ENCODE measurements around the gene PRUNE2. TPM values are rescaled to one million over a fixed set of nuclear protein-coding genes. Genes with fewer than 3 reads are reported as not detected.
A peak's percentile ranks its signal among the peaks of the same experiment; 100 is the strongest.

Gene PRUNE2
- total and polyA plus RNA-seq, 4 donors: 1.3 to 4.5 (median 1.6) TPM

GRCh38 chr9:76571743-76572146 is 334.2 kb downstream of the PRUNE2 start:
- no peaks in the 10 kb centered on the region for H3K27me3 ChIP-seq (ENCODE audit: control insufficient read depth in 4 of 4, insufficient read depth in 4 of 4, low read length in 3 of 4)
- no peaks in the 10 kb centered on the region for H3K4me1 ChIP-seq (ENCODE audit: control insufficient read depth in 4 of 4, insufficient read depth in 4 of 4, low read length in 3 of 4)
- H3K9me3 ChIP-seq (ENCODE audit: control insufficient read depth in 4 of 4, low read length in 3 of 4): peaks cover 0 to 9% (median 5%) of the 10 kb centered on the region in 4 donors
- H3K27ac ChIP-seq (ENCODE audit: low read depth in 1 of 2, low read length in 2 of 2): no peak overlapping the region
- WGBS: 40% methylated on average over 37 of the region's 37 CpGs
- peak overlapping the region in 1 of 3 donors; percentile 29 for H3K4me3 ChIP-seq (ENCODE audit: low read depth in 1 of 3, low read length in 3 of 3)
- H3K9ac ChIP-seq (ENCODE audit: low read depth in 1 of 2, low read length in 2 of 2): no peak overlapping the region
- TF ChIP-seq JUND (IDR thresholded peaks at IDR 0.05) (no peak), FOXA1 (IDR thresholded peaks at IDR 0.05) (no peak), ATF3 (IDR thresholded peaks at IDR 0.05) (no peak)
- H3K36me3 ChIP-seq (ENCODE audit: control insufficient read depth in 4 of 4, insufficient read depth in 3 of 4, low read depth in 1 of 4, low read length in 3 of 4): no peaks in the 10 kb centered on the region
- no peak for DNase-seq (ENCODE audit: low spot score)

GRCh38 chr9:76571288-76571687 is 334.6 kb downstream of the PRUNE2 start:
- H3K4me3 ChIP-seq (ENCODE audit: low read depth in 1 of 3, low read length in 3 of 3): peak overlapping the region in 1 of 3 donors; percentile 29
- H3K36me3 ChIP-seq (ENCODE audit: control insufficient read depth in 4 of 4, insufficient read depth in 3 of 4, low read depth in 1 of 4, low read length in 3 of 4): no peaks in the 10 kb centered on the region
- H3K9me3 ChIP-seq (ENCODE audit: control insufficient read depth in 4 of 4, low read length in 3 of 4): peaks cover 0 to 9% (median 5%) of the 10 kb centered on the region in 4 donors
- WGBS: 51% methylated on average over 3 of the region's 3 CpGs
- DNase-seq (ENCODE audit: low spot score): no peak
- H3K9ac ChIP-seq (ENCODE audit: low read depth in 1 of 2, low read length in 2 of 2): no peak overlapping the region
- H3K27me3 ChIP-seq (ENCODE audit: control insufficient read depth in 4 of 4, insufficient read depth in 4 of 4, low read length in 3 of 4): no peaks in the 10 kb centered on the region
- H3K4me1 ChIP-seq (ENCODE audit: control insufficient read depth in 4 of 4, insufficient read depth in 4 of 4, low read length in 3 of 4): no peaks in the 10 kb centered on the region
- TF ChIP-seq RAD21 (IDR thresholded peaks at IDR 0.05): no peak
- TF ChIP-seq GABPA (IDR thresholded peaks at IDR 0.05 in 1 of 2, conservative IDR thresholded peaks at IDR 0.05 in 1 of 2): no peak
- no peak for TF ChIP-seq TAF1 (conservative IDR thresholded peaks at IDR 0.05)
- TF ChIP-seq MAX (IDR thresholded peaks at IDR 0.05): no peak
- no peak for TF ChIP-seq YY1 (IDR thresholded peaks at IDR 0.05)
- no peak for TF ChIP-seq FOXA2 (IDR thresholded peaks at IDR 0.05)
- TF ChIP-seq RXRA (IDR thresholded peaks at IDR 0.05): no peak
- H3K27ac ChIP-seq (ENCODE audit: low read depth in 1 of 2, low read length in 2 of 2): no peak overlapping the region

- Histone ChIP-seq H3K27me3 (ENCODE audit: control insufficient read depth in 4 of 4, insufficient read depth in 4 of 4, low read length in 3 of 4) (no peaks in the 10 kb centered on the region), H3K4me1 (ENCODE audit: control insufficient read depth in 4 of 4, insufficient read depth in 4 of 4, low read length in 3 of 4) (no peaks in the 10 kb centered on the region), H3K9me3 (ENCODE audit: control insufficient read depth in 4 of 4, low read length in 3 of 4) (peaks cover 0 to 9% (median 5%) of the 10 kb centered on the region in 4 donors), H3K4me3 (ENCODE audit: low read depth in 1 of 3, low read length in 3 of 3) (no peak overlapping the region), H3K36me3 (ENCODE audit: control insufficient read depth in 4 of 4, insufficient read depth in 3 of 4, low read depth in 1 of 4, low read length in 3 of 4) (no peaks in the 10 kb centered on the region), H3K27ac (ENCODE audit: low read depth in 1 of 2, low read length in 2 of 2) (no peak overlapping the region), H3K9ac (ENCODE audit: low read depth in 1 of 2, low read length in 2 of 2) (no peak overlapping the region)
- no peak for TF ChIP-seq HNF4A (conservative IDR thresholded peaks at IDR 0.05)
- TF ChIP-seq JUND (IDR thresholded peaks at IDR 0.05): no peak
- no peak for TF ChIP-seq TAF1 (conservative IDR thresholded peaks at IDR 0.05)
- TF ChIP-seq MAX (IDR thresholded peaks at IDR 0.05): no peak
- no peak for TF ChIP-seq FOXA1 (IDR thresholded peaks at IDR 0.05)
- no peak for TF ChIP-seq HNF4G (IDR thresholded peaks at IDR 0.05)
- 94% methylated on average over 2 of the region's 2 CpGs for WGBS
- no peak for DNase-seq (ENCODE audit: low spot score)
Observed at GRCh38 chr9:76570826-76571225, 335.1 kb downstream of the PRUNE2 start.

GRCh38 chr9:76567086-76567485 is 338.8 kb downstream of the PRUNE2 start:
- Histone ChIP-seq H3K4me3 (ENCODE audit: low read depth in 1 of 3, low read length in 3 of 3) (no peak overlapping the region), H3K9me3 (ENCODE audit: control insufficient read depth in 4 of 4, low read length in 3 of 4) (peaks cover 0 to 9% (median 5%) of the 10 kb centered on the region in 4 donors), H3K4me1 (ENCODE audit: control insufficient read depth in 4 of 4, insufficient read depth in 4 of 4, low read length in 3 of 4) (no peaks in the 10 kb centered on the region), H3K27me3 (ENCODE audit: control insufficient read depth in 4 of 4, insufficient read depth in 4 of 4, low read length in 3 of 4) (no peaks in the 10 kb centered on the region), H3K9ac (ENCODE audit: low read depth in 1 of 2, low read length in 2 of 2) (no peak overlapping the region), H3K27ac (ENCODE audit: low read depth in 1 of 2, low read length in 2 of 2) (no peak overlapping the region), H3K36me3 (ENCODE audit: control insufficient read depth in 4 of 4, insufficient read depth in 3 of 4, low read depth in 1 of 4, low read length in 3 of 4) (no peaks in the 10 kb centered on the region)
- 91% methylated on average over 2 of the region's 2 CpGs for WGBS
- no peak for DNase-seq (ENCODE audit: low spot score)
- TF ChIP-seq GABPA (IDR thresholded peaks at IDR 0.05 in 1 of 2, conservative IDR thresholded peaks at IDR 0.05 in 1 of 2) (no peak), ZBTB33 (IDR thresholded peaks at IDR 0.05) (no peak), REST (IDR thresholded peaks at IDR 0.05) (no peak), RXRA (IDR thresholded peaks at IDR 0.05) (no peak), ATF3 (IDR thresholded peaks at IDR 0.05) (no peak), RAD21 (IDR thresholded peaks at IDR 0.05) (no peak)
